ENCODE measurements around the gene PAK1.

PAK1 gene

GRCh38 chr11:77446911-77447629 lies 26.8 kb downstream of the PAK1 start:
- intact Hi-C loops (cut with DNase I; ENCODE audit: low total_unique reads), result no loop called here

GRCh38 chr11:77444261-77444660 lies 29.6 kb downstream of the PAK1 start:
- H3K27ac ChIP-seq, result no peak overlapping the region
- no peaks in the 10 kb centered on the region for H3K9me3 ChIP-seq
- no peaks in the 10 kb centered on the region for H3K36me3 ChIP-seq
- intact Hi-C loops (cut with DNase I; ENCODE audit: low total_unique reads), result no loop called here
- H3K4me1 ChIP-seq, result no peaks in the 10 kb centered on the region
- H3K4me3 ChIP-seq, result no peak overlapping the region
- H3K27me3 ChIP-seq, result no peaks in the 10 kb centered on the region
- TF ChIP-seq CTCF (IDR thresholded peaks at IDR 0.05), result no peak
- DNase-seq, result no peak

More at GRCh38 chr11:77446911-77447629, 26.8 kb downstream of the PAK1 start:
- Histone ChIP-seq H3K27ac (no peak overlapping the region), H3K9me3 (no peaks in the 10 kb centered on the region), H3K4me3 (no peak overlapping the region), H3K4me1 (no peaks in the 10 kb centered on the region), H3K36me3 (no peaks in the 10 kb centered on the region), H3K27me3 (no peaks in the 10 kb centered on the region)
- DNase-seq, result no peak
- no peak for TF ChIP-seq CTCF (IDR thresholded peaks at IDR 0.05)

- H3K4me3 ChIP-seq, result no peak overlapping the region
- intact Hi-C loops (cut with DNase I; ENCODE audit: low total_unique reads), result no loop called here
- TF ChIP-seq CTCF (IDR thresholded peaks at IDR 0.05), result no peak
- H3K27me3 ChIP-seq, result no peaks in the 10 kb centered on the region
- H3K9me3 ChIP-seq, result no peaks in the 10 kb centered on the region
- no peak overlapping the region for H3K27ac ChIP-seq
- no peaks in the 10 kb centered on the region for H3K4me1 ChIP-seq
- H3K36me3 ChIP-seq, result no peaks in the 10 kb centered on the region
- no peak for DNase-seq
These were observed 31.4 kb downstream of the PAK1 start for GRCh38 chr11:77442394-77443053.

GRCh38 chr11:77441426-77441825 lies 32.5 kb downstream of the PAK1 start:
- Histone ChIP-seq H3K4me3 (no peak overlapping the region), H3K4me1 (no peaks in the 10 kb centered on the region)
- intact Hi-C loops (cut with DNase I; ENCODE audit: low total_unique reads), result no loop called here

GRCh38 chr11:77440678-77441077 lies 33.2 kb downstream of the PAK1 start:
- intact Hi-C loops (cut with DNase I; ENCODE audit: low total_unique reads), result no loop called here
- H3K4me1 ChIP-seq, result no peaks in the 10 kb centered on the region
- no peaks in the 10 kb centered on the region for H3K27me3 ChIP-seq
- no peak overlapping the region for H3K27ac ChIP-seq
- TF ChIP-seq CTCF (IDR thresholded peaks at IDR 0.05), result no peak
- H3K9me3 ChIP-seq, result no peaks in the 10 kb centered on the region
- no peak for DNase-seq
- no peak overlapping the region for H3K4me3 ChIP-seq
- H3K36me3 ChIP-seq, result no peaks in the 10 kb centered on the region

More at GRCh38 chr11:77441426-77441825, 32.5 kb downstream of the PAK1 start:
- no peak for TF ChIP-seq CTCF (IDR thresholded peaks at IDR 0.05)
- Histone ChIP-seq H3K27me3 (no peaks in the 10 kb centered on the region), H3K36me3 (no peaks in the 10 kb centered on the region), H3K27ac (no peak overlapping the region), H3K9me3 (no peaks in the 10 kb centered on the region)
- DNase-seq, result no peak
